GM10266 (cell line): ENCODE results near the gene ASAP3.

Experiments
- DNase-seq: peaks from one replicate; pipeline ENCODE4 v3.0.0; 2012; ENCODE audit errors: extremely low spot score
- CTCF ChIP-seq: IDR thresholded peaks from 2 replicates; pipeline ENCODE4 v1.5.1; 2012; ENCODE audit warnings: mild to moderate bottlenecking, low read depth; ENCODE audit not compliant: control insufficient read depth, insufficient read depth; ENCODE audit errors: missing control alignments

Gene ASAP3

GRCh38 chr1:23408797-23409290, 75.1 kb downstream of the ASAP3 start:
- TF ChIP-seq CTCF = no peak

GRCh38 chr1:23407016-23407630, 76.9 kb downstream of the ASAP3 start:
- DNase-seq = no peak
- TF ChIP-seq CTCF = no peak

More at GRCh38 chr1:23408797-23409290, 75.1 kb downstream of the ASAP3 start:
- DNase-seq = no peak

GRCh38 chr1:23405946-23406345, 78.0 kb downstream of the ASAP3 start:
- no peak for DNase-seq
- TF ChIP-seq CTCF = no peak

- DNase-seq = peak; percentile 81
These were observed 80.1 kb downstream of the ASAP3 start for GRCh38 chr1:23403735-23404486.

GRCh38 chr1:23403355-23403734, 80.6 kb downstream of the ASAP3 start:
- no peak for DNase-seq
- TF ChIP-seq CTCF = no peak

More at GRCh38 chr1:23403735-23404486, 80.1 kb downstream of the ASAP3 start:
- peak; percentile 99 for TF ChIP-seq CTCF

GRCh38 chr1:23403038-23403336, 81.0 kb downstream of the ASAP3 start:
- DNase-seq = no peak
- no peak for TF ChIP-seq CTCF
